ENCODE data around the gene PDS5B. TPM values are rescaled to one million over a fixed set of nuclear protein-coding genes. Genes with fewer than 3 reads are reported as not detected.
"Not testable (repeated sequence)": the region's sequence is repeated elsewhere in the genome, so short reads cannot be mapped to it uniquely, and the experiment has no call there.

Gene PDS5B
- total and polyA plus RNA-seq, 7 experiments from 2014 or later, result 36.0 to 68.0 (median 44.2) TPM

GRCh38 chr13:32713397-32713796, 127.1 kb downstream of the PDS5B start:
- H3K27ac ChIP-seq (ENCODE audit: low read depth, low read length), result no peak overlapping the region
- Mint-ChIP-seq H3K4me3 (no peak overlapping the region), H3K27me3 (no peaks in the 10 kb centered on the region), H3K9me3 (peaks cover 5 to 32% (median 19%) of the 10 kb centered on the region in 11 donors), H3K4me1 (no peaks in the 10 kb centered on the region), H3K36me3 (peaks cover 19 to 60% (median 52%) of the 10 kb centered on the region in 5 donors), H3K27ac (no peak overlapping the region)
- ChIA-PET CTCF (no interaction called here), POLR2A (no interaction called here)
- no peak overlapping the region for H3K4me3 ChIP-seq (ENCODE audit: low read length)
- H3K36me3 ChIP-seq (ENCODE audit: control insufficient read depth in 2 of 3, insufficient read depth in 3 of 3, low read length in 3 of 3), result peaks cover under 1 to 37% (median 11%) of the 10 kb centered on the region in 3 experiments
- H3K27me3 ChIP-seq (ENCODE audit: control insufficient read depth in 2 of 2, insufficient read depth in 2 of 2, low read length in 2 of 2), result no peaks in the 10 kb centered on the region
- no peak for DNase-seq
- no peaks in the 10 kb centered on the region for H3K9me3 ChIP-seq (ENCODE audit: control insufficient read depth in 2 of 3, low read length in 3 of 3)
- H3K4me1 ChIP-seq (ENCODE audit: control insufficient read depth in 2 of 2, insufficient read depth in 2 of 2, low read length in 2 of 2), result no peaks in the 10 kb centered on the region
- intact Hi-C loops (cut with micrococcal nuclease), result no loop called here
- ATAC-seq, result no peak

GRCh38 chr13:32716201-32716600, 129.9 kb downstream of the PDS5B start:
- H3K27ac ChIP-seq (ENCODE audit: low read depth, low read length); H3K9me3 ChIP-seq (ENCODE audit: control insufficient read depth in 2 of 3, low read length in 3 of 3); POLR2A ChIA-PET; H3K4me3 Mint-ChIP-seq; CTCF ChIA-PET; H3K27me3 ChIP-seq (ENCODE audit: control insufficient read depth in 2 of 2, insufficient read depth in 2 of 2, low read length in 2 of 2); ATAC-seq; H3K4me3 ChIP-seq (ENCODE audit: low read length); H3K27ac Mint-ChIP-seq; DNase-seq; intact Hi-C loops (cut with micrococcal nuclease); H3K27me3 Mint-ChIP-seq; H3K4me1 ChIP-seq (ENCODE audit: control insufficient read depth in 2 of 2, insufficient read depth in 2 of 2, low read length in 2 of 2); H3K4me1 Mint-ChIP-seq: not testable (repeated sequence)
- peaks cover 21 to 58% (median 48%) of the 10 kb centered on the region in 5 donors for H3K36me3 Mint-ChIP-seq
- peaks cover 4 to 24% (median 5%) of the 10 kb centered on the region in 3 experiments for H3K36me3 ChIP-seq (ENCODE audit: control insufficient read depth in 2 of 3, insufficient read depth in 3 of 3, low read length in 3 of 3)
- peaks cover 5 to 38% (median 19%) of the 10 kb centered on the region in 11 donors for H3K9me3 Mint-ChIP-seq

- peaks cover 0 to 4% (median 4%) of the 10 kb centered on the region in 3 experiments for H3K36me3 ChIP-seq (ENCODE audit: control insufficient read depth in 2 of 3, insufficient read depth in 3 of 3, low read length in 3 of 3)
- Mint-ChIP-seq H3K27me3 (no peaks in the 10 kb centered on the region), H3K4me1 (peaks cover 7 to 32% (median 17%) of the 10 kb centered on the region in 7 donors), H3K27ac (peak overlapping the region in 4 of 9 donors; percentile 38 to 72 (median 52)), H3K9me3 (peaks cover 0 to 11% (median 5%) of the 10 kb centered on the region in 11 donors), H3K36me3 (peaks cover 11 to 48% (median 26%) of the 10 kb centered on the region in 5 donors), H3K4me3 (no peak overlapping the region)
- H3K4me1 ChIP-seq (ENCODE audit: control insufficient read depth in 2 of 2, insufficient read depth in 2 of 2, low read length in 2 of 2), result no peaks in the 10 kb centered on the region
- no peak overlapping the region for H3K4me3 ChIP-seq (ENCODE audit: low read length)
- no peaks in the 10 kb centered on the region for H3K27me3 ChIP-seq (ENCODE audit: control insufficient read depth in 2 of 2, insufficient read depth in 2 of 2, low read length in 2 of 2)
- ChIA-PET CTCF (no interaction called here), POLR2A (no interaction called here)
- ATAC-seq (no peak), DNase-seq (no peak)
- H3K27ac ChIP-seq (ENCODE audit: low read depth, low read length), result no peak overlapping the region
- intact Hi-C loops (cut with micrococcal nuclease), result no loop called here
- H3K9me3 ChIP-seq (ENCODE audit: control insufficient read depth in 2 of 3, low read length in 3 of 3), result no peaks in the 10 kb centered on the region
These were observed 133.8 kb downstream of the PDS5B start for GRCh38 chr13:32720026-32720425.

GRCh38 chr13:32721131-32722034, 135.1 kb downstream of the PDS5B start:
- H3K9me3 ChIP-seq (ENCODE audit: control insufficient read depth in 2 of 3, low read length in 3 of 3); H3K4me1 ChIP-seq (ENCODE audit: control insufficient read depth in 2 of 2, insufficient read depth in 2 of 2, low read length in 2 of 2); H3K36me3 ChIP-seq (ENCODE audit: control insufficient read depth in 2 of 3, insufficient read depth in 3 of 3, low read length in 3 of 3); H3K27ac ChIP-seq (ENCODE audit: low read depth, low read length); H3K4me3 ChIP-seq (ENCODE audit: low read length); H3K27me3 ChIP-seq (ENCODE audit: control insufficient read depth in 2 of 2, insufficient read depth in 2 of 2, low read length in 2 of 2); DNase-seq; intact Hi-C loops (cut with micrococcal nuclease); H3K9me3 Mint-ChIP-seq; POLR2A ChIA-PET; ATAC-seq; H3K27me3 Mint-ChIP-seq; CTCF ChIA-PET: not testable (repeated sequence)
- Mint-ChIP-seq H3K4me3 (peak overlapping the region in 1 of 10 donors; percentile 18), H3K36me3 (peaks cover 11 to 53% (median 32%) of the 10 kb centered on the region in 5 donors), H3K4me1 (peaks cover 11 to 41% (median 22%) of the 10 kb centered on the region in 7 donors), H3K27ac (peak overlapping the region in 1 of 9 donors; percentile 46)

GRCh38 chr13:32722340-32722739, 136.1 kb downstream of the PDS5B start:
- Mint-ChIP-seq H3K9me3 (peaks cover 0 to 8% (median 2%) of the 10 kb centered on the region in 11 donors), H3K36me3 (peaks cover 11 to 56% (median 35%) of the 10 kb centered on the region in 5 donors), H3K4me1 (peaks cover 11 to 48% (median 24%) of the 10 kb centered on the region in 7 donors), H3K4me3 (no peak overlapping the region), H3K27me3 (no peaks in the 10 kb centered on the region), H3K27ac (peak overlapping the region in 3 of 9 donors; percentile 48 to 84 (median 58))
- intact Hi-C loops (cut with micrococcal nuclease), result no loop called here
- H3K4me1 ChIP-seq (ENCODE audit: control insufficient read depth in 2 of 2, insufficient read depth in 2 of 2, low read length in 2 of 2), result no peaks in the 10 kb centered on the region
- H3K27me3 ChIP-seq (ENCODE audit: control insufficient read depth in 2 of 2, insufficient read depth in 2 of 2, low read length in 2 of 2), result no peaks in the 10 kb centered on the region
- CTCF ChIA-PET, result no interaction called here
- H3K27ac ChIP-seq (ENCODE audit: low read depth, low read length), result no peak overlapping the region
- H3K4me3 ChIP-seq (ENCODE audit: low read length), result no peak overlapping the region
- POLR2A ChIA-PET, result interaction anchor here (1.0 kb wide), 1 partner anchor 17 kb away, joined by 3 read pairs; no protein-coding TSS in a partner anchor
- DNase-seq, result no peak
- H3K9me3 ChIP-seq (ENCODE audit: control insufficient read depth in 2 of 3, low read length in 3 of 3), result no peaks in the 10 kb centered on the region
- no peak for ATAC-seq
- peaks cover 0 to 4% (median 0%) of the 10 kb centered on the region in 3 experiments for H3K36me3 ChIP-seq (ENCODE audit: control insufficient read depth in 2 of 3, insufficient read depth in 3 of 3, low read length in 3 of 3)

- Mint-ChIP-seq H3K9me3 (peaks cover 0 to 9% (median 2%) of the 10 kb centered on the region in 11 donors), H3K4me3 (no peak overlapping the region), H3K36me3 (peaks cover 11 to 67% (median 39%) of the 10 kb centered on the region in 5 donors), H3K27ac (peak overlapping the region in 3 of 9 donors; percentile 5 to 37 (median 18)), H3K4me1 (peaks cover 14 to 61% (median 35%) of the 10 kb centered on the region in 7 donors), H3K27me3 (no peaks in the 10 kb centered on the region)
- Histone ChIP-seq H3K9me3 (ENCODE audit: control insufficient read depth in 2 of 3, low read length in 3 of 3) (no peaks in the 10 kb centered on the region), H3K27me3 (ENCODE audit: control insufficient read depth in 2 of 2, insufficient read depth in 2 of 2, low read length in 2 of 2) (no peaks in the 10 kb centered on the region), H3K4me3 (ENCODE audit: low read length) (no peak overlapping the region), H3K36me3 (ENCODE audit: control insufficient read depth in 2 of 3, insufficient read depth in 3 of 3, low read length in 3 of 3) (no peaks in the 10 kb centered on the region), H3K4me1 (ENCODE audit: control insufficient read depth in 2 of 2, insufficient read depth in 2 of 2, low read length in 2 of 2) (no peaks in the 10 kb centered on the region), H3K27ac (ENCODE audit: low read depth, low read length) (no peak overlapping the region)
- POLR2A ChIA-PET, result interaction anchor here (1.0 kb wide), 1 partner anchor 66 kb away, joined by 3 read pairs; no protein-coding TSS in a partner anchor
- no peak for ATAC-seq
- intact Hi-C loops (cut with micrococcal nuclease), result no loop called here
- DNase-seq, result no peak
- CTCF ChIA-PET, result no interaction called here
These were observed 137.7 kb downstream of the PDS5B start for GRCh38 chr13:32723987-32724386.
